Measurements from ENCODE around the gene ADCK1. TPM values are rescaled to one million over a fixed set of nuclear protein-coding genes. Genes with fewer than 3 reads are reported as not detected.

Gene ADCK1
- total and polyA plus RNA-seq, 9 of the 15 experiments (the other 6 are each of a cell fraction or from before 2014, with no cell fraction given) = 2.8 to 8.9 (median 4.3) TPM

DNA sequence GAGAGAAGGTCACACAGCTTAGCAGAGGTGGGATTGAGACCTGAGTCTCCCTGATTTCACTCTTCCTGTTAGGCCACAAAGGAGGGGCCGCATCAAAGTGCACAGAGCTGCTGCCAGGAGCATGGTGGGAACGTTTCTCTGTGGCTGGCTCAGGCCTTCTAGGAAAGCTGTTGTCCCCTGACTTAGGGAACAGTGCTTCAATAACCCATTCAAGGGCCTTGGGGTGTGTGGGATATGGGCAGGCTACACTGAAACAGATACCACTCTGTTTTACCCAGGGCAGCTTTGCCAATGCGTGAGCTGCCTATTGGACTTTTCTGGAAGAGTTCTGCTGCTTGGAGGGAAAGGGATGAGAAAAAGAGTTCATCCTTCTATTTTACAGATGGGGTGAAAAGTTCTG, 110.0 kb downstream of the ADCK1 start (continued):
- TF ChIP-seq FUS (optimal IDR thresholded peaks at IDR 0.05; ENCODE audit: low read depth, low read length) = no peak

DNA sequence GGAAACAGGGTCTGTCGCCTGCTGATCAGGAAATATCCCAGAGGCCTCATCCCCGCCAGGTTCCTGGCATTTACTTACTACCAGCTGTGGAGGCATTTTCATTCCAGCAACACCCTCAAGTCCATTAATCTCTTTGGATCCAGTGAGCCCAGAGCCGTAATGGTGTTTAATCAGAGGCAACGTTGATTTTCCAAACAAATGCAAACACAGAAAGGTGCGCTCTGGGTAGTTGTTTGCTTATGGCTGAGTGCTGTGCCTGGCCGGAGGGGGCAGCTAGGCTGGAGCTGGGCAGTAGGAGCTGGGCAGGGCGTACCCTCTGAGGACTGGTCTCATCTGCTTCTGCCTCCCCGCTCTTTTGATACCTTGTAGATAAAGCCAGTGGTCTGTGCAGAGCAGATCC, 110.6 kb downstream of the ADCK1 start:
- intact Hi-C loops (cut with micrococcal nuclease) = no loop called here
- DNase-seq (ENCODE audit: extremely low read depth in 1 of 4, low spot score in 3 of 4) (no peak), ATAC-seq (no peak), FAIRE-seq (no peak)
- no TSS peak for BruUV-seq (replicated peaks)
- no peaks in the 10 kb centered on the region; the same call in 1 of the 3 replicates for H3K36me3 ChIP-seq (ENCODE audit: control insufficient read depth, insufficient read depth, low read length)
- no peak overlapping the region for H2AFZ ChIP-seq (ENCODE audit: low read depth, low read length)
- CTCF ChIA-PET (ENCODE audit: low intra/inter-chr PET ratio) = no interaction called here
- peaks cover 34 to 44% of the 10 kb centered on the region in 2 experiments; a peak in 4 of 5 replicates for H3K4me1 ChIP-seq (replicated peaks in 1 of 2; ENCODE audit: control insufficient read depth in 2 of 2, insufficient read depth in 2 of 2, low read length in 2 of 2)
- no peaks in the 10 kb centered on the region for H3K9me3 ChIP-seq (replicated peaks; ENCODE audit: control insufficient read depth, insufficient read depth, low read depth, low read length)
- in situ Hi-C loops (cut with MboI) = no loop called here
- no peaks in the 10 kb centered on the region for H4K20me1 ChIP-seq (replicated peaks; ENCODE audit: control insufficient read depth, insufficient read depth, low read length)
- peak overlapping the region in 1 of 2 experiments; percentile 60; a peak in 2 of 4 replicates for H3K9ac ChIP-seq (ENCODE audit: insufficient read depth in 1 of 2, low read depth in 2 of 2, low read length in 2 of 2)
- no peaks in the 10 kb centered on the region for H3K79me2 ChIP-seq (ENCODE audit: control insufficient read depth, insufficient read depth, low read length)
- H3K27ac ChIP-seq (ENCODE audit: extremely low read depth, low read depth, low read length) = no peak overlapping the region
- POLR2A ChIA-PET = interaction anchor here (4.0 kb wide), 1 partner anchor 9 kb away, joined by 18 read pairs; no protein-coding TSS in a partner anchor
- H3K4me2 ChIP-seq (ENCODE audit: insufficient read depth, low read length) = no peak overlapping the region
- WGBS (ENCODE audit: insufficient coverage, low coverage, missing lambda C conversion rate) = 94% methylated on average over 5 of the region's 8 CpGs
- no peaks in the 10 kb centered on the region for H3K9me1 ChIP-seq (ENCODE audit: control insufficient read depth, insufficient read depth, low read length)
- no peaks in the 10 kb centered on the region for H3K27me3 ChIP-seq (ENCODE audit: control insufficient read depth in 2 of 2, insufficient read depth in 2 of 2, low read length in 2 of 2)
- H3K4me3 ChIP-seq = no peak overlapping the region
- TF ChIP-seq NONO (IDR thresholded peaks at IDR 0.05; ENCODE audit: low read depth in 2 of 2, low read length in 1 of 2) (no peak), BRCA1 (IDR thresholded peaks at IDR 0.05) (no peak), BRCA1 (CRISPR knock-in tag; IDR thresholded peaks at IDR 0.05) (no peak), RNF2 (IDR thresholded peaks at IDR 0.05) (no peak), HDAC3 (IDR thresholded peaks at IDR 0.05; ENCODE audit: borderline replicate concordance, partially characterized antibody) (no peak), TGIF2 (CRISPR knock-in tag; IDR thresholded peaks at IDR 0.05) (no peak), BDP1 (IDR thresholded peaks at IDR 0.05; ENCODE audit: insufficient read depth, insufficient read length) (no peak), ZNF699 (CRISPR knock-in tag; IDR thresholded peaks at IDR 0.05; ENCODE audit: insufficient replicate concordance) (no peak), TAF7 (tag; IDR thresholded peaks at IDR 0.05) (no peak), ESRRA (IDR thresholded peaks at IDR 0.05; ENCODE audit: borderline replicate concordance, low read depth) (no peak), ATF1 (CRISPR knock-in tag; IDR thresholded peaks at IDR 0.05) (no peak), ATF1 (tag; IDR thresholded peaks at IDR 0.05) (no peak), ZNF347 (CRISPR knock-in tag; IDR thresholded peaks at IDR 0.05; ENCODE audit: low read depth) (no peak), POLR2G (IDR thresholded peaks at IDR 0.05; ENCODE audit: low read depth, low read length) (no peak), PRMT5 (CRISPR knock-in tag; IDR thresholded peaks at IDR 0.05) (no peak), EP400 (IDR thresholded peaks at IDR 0.05) (no peak), MCM3 (IDR thresholded peaks at IDR 0.05) (no peak)
- TF ChIP-seq, protein P1, sequence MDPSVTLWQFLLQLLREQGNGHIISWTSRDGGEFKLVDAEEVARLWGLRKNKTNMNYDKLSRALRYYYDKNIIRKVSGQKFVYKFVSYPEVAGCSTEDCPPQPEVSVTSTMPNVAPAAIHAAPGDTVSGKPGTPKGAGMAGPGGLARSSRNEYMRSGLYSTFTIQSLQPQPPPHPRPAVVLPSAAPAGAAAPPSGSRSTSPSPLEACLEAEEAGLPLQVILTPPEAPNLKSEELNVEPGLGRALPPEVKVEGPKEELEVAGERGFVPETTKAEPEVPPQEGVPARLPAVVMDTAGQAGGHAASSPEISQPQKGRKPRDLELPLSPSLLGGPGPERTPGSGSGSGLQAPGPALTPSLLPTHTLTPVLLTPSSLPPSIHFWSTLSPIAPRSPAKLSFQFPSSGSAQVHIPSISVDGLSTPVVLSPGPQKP (CRISPR knock-in tag; IDR thresholded peaks at IDR 0.05) = no peak
- TF ChIP-seq, protein P2, sequence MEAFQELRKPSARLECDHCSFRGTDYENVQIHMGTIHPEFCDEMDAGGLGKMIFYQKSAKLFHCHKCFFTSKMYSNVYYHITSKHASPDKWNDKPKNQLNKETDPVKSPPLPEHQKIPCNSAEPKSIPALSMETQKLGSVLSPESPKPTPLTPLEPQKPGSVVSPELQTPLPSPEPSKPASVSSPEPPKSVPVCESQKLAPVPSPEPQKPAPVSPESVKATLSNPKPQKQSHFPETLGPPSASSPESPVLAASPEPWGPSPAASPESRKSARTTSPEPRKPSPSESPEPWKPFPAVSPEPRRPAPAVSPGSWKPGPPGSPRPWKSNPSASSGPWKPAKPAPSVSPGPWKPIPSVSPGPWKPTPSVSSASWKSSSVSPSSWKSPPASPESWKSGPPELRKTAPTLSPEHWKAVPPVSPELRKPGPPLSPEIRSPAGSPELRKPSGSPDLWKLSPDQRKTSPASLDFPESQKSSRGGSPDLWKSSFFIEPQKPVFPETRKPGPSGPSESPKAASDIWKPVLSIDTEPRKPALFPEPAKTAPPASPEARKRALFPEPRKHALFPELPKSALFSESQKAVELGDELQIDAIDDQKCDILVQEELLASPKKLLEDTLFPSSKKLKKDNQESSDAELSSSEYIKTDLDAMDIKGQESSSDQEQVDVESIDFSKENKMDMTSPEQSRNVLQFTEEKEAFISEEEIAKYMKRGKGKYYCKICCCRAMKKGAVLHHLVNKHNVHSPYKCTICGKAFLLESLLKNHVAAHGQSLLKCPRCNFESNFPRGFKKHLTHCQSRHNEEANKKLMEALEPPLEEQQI (IDR thresholded peaks at IDR 0.05) = no peak
- TF ChIP-seq, protein P3, sequence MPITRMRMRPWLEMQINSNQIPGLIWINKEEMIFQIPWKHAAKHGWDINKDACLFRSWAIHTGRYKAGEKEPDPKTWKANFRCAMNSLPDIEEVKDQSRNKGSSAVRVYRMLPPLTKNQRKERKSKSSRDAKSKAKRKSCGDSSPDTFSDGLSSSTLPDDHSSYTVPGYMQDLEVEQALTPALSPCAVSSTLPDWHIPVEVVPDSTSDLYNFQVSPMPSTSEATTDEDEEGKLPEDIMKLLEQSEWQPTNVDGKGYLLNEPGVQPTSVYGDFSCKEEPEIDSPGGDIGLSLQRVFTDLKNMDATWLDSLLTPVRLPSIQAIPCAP (CRISPR knock-in tag; IDR thresholded peaks at IDR 0.05; ENCODE audit: borderline replicate concordance) = no peak

All from K562 (cell line).